ENCODE measurements around the gene PPEF2. TPM values are rescaled to one million over a fixed set of nuclear protein-coding genes. Genes with fewer than 3 reads are reported as not detected.

Gene PPEF2
- total RNA-seq, 1 donor: not detected

DNA sequence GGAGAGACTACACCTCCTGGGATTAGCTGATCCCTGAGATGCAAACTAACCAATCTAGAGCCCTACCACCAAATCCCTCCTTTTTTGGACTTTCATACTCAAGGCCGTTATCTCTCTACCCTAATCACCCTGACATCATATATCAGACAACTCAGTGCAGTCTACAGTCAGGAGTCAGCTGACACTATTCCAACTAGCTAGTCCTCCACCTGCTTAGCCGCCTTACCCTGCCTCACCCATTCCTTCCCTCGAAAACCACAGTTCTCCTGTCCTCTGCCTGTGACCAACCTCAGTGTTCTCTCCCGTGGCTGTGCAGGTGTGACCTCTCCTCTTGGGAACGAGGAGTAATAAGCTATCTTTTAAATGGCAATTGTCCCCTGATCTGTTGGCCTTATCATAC, 1.8 kb upstream of the PPEF2 start:
- TF ChIP-seq, protein P1, sequence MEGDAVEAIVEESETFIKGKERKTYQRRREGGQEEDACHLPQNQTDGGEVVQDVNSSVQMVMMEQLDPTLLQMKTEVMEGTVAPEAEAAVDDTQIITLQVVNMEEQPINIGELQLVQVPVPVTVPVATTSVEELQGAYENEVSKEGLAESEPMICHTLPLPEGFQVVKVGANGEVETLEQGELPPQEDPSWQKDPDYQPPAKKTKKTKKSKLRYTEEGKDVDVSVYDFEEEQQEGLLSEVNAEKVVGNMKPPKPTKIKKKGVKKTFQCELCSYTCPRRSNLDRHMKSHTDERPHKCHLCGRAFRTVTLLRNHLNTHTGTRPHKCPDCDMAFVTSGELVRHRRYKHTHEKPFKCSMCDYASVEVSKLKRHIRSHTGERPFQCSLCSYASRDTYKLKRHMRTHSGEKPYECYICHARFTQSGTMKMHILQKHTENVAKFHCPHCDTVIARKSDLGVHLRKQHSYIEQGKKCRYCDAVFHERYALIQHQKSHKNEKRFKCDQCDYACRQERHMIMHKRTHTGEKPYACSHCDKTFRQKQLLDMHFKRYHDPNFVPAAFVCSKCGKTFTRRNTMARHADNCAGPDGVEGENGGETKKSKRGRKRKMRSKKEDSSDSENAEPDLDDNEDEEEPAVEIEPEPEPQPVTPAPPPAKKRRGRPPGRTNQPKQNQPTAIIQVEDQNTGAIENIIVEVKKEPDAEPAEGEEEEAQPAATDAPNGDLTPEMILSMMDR (IDR thresholded peaks at IDR 0.05; ENCODE audit: insufficient read depth, low read length): no peak
- no peak overlapping the region for H3K4me3 ChIP-seq (ENCODE audit: low read depth, low read length)
- no peak for DNase-seq (ENCODE audit: low read depth)

DNA sequence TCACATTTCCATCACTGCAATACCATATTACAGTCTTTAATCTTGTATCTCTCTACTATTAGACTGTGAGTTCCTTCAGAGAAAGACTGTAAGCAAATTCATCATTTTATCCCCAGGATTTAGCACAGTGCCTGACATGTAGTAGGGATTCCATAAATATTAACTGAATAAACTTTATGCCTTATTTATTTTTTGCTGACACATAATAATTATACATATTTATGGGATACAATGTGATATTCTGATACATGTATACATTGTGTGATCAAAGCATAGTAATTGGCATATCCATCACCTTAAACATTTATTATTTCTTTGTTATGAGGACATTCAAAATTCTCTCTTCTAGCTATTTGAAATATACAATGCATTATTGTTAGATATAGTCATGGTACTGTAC, 3.7 kb downstream of the PPEF2 start:
- no peak overlapping the region for H3K4me3 ChIP-seq (ENCODE audit: low read depth, low read length)
- DNase-seq (ENCODE audit: low read depth): no peak
- TF ChIP-seq, protein P1 (IDR thresholded peaks at IDR 0.05; ENCODE audit: insufficient read depth, low read length): no peak

DNA sequence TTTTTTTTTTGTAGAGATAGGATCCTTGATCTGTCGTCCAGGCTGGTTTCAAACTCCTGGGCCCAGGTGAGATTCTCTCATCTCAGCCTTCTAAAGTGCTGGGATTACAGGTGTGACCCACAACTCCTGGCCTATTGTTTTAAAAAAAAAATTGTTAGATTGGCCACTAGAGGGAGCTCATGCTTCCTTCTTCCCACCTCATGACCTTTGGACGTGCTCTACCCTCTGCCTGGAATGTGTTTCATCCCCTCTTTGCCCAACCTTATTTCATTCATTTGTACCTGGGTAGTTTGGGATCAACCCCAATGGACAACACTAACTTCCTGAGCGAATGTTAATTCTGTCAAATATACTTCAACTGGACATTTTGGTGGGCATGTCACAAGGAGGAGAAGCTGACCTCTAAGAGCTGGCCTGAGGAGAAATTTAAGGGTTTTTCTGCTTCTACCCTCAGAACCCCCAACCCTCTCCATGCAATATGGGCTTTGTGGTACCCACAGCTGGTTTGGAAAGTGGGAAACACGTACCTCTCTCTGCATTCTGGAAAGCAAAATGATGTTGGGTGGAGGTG, 6.4 kb downstream of the PPEF2 start:
- DNase-seq (ENCODE audit: low read depth): peak; percentile 43
- no peak overlapping the region for H3K4me3 ChIP-seq (ENCODE audit: low read depth, low read length)
- TF ChIP-seq, protein P1 (IDR thresholded peaks at IDR 0.05; ENCODE audit: insufficient read depth, low read length): peak; percentile 53

DNA sequence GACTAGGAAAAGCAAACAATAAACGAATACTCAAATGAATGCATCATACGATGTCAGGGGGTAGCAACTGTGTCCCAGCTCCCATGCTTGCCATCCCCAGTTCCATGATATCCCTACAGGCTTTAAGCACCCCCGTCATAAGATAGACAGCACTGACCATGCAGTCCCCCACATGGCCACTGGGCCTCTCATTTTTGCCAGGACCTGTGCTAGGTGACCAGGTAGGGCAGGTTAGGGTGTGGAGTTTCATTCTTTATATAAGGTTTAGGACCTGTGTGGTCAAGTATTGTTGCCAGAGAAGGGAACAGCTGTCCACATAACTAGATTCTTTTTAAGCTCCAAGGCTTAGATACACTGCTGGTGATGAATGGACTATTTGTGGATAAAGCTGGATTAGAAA, 9.7 kb downstream of the PPEF2 start:
- DNase-seq (ENCODE audit: low read depth): no peak

DNA sequence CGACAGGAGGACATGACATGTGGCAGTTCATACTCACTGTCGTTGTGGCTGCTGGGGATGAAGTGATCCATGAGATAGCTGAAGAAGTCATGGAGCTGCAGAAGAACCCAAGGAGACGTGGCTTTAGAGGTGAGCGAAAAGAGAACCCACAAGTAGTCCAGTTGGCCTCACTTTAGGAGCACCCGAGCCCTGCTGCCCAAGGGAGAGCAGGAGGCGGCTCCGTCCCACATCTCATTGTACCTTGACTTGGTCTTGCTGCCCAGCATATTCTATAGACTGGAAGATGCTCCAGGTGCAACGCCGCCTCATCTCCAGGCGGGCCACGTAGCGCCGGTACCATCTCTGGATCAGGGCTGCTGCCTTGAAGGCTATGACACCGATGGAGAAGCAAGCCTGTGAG, 10.6 kb downstream of the PPEF2 start:
- TF ChIP-seq, protein P1 (IDR thresholded peaks at IDR 0.05; ENCODE audit: insufficient read depth, low read length): no peak
- DNase-seq (ENCODE audit: low read depth): no peak
- no peak overlapping the region for H3K4me3 ChIP-seq (ENCODE audit: low read depth, low read length)

More for the DNA sequence above, 9.7 kb downstream of the PPEF2 start:
- no peak overlapping the region for H3K4me3 ChIP-seq (ENCODE audit: low read depth, low read length)
- TF ChIP-seq, protein P1 (IDR thresholded peaks at IDR 0.05; ENCODE audit: insufficient read depth, low read length): peak; percentile 13

DNA sequence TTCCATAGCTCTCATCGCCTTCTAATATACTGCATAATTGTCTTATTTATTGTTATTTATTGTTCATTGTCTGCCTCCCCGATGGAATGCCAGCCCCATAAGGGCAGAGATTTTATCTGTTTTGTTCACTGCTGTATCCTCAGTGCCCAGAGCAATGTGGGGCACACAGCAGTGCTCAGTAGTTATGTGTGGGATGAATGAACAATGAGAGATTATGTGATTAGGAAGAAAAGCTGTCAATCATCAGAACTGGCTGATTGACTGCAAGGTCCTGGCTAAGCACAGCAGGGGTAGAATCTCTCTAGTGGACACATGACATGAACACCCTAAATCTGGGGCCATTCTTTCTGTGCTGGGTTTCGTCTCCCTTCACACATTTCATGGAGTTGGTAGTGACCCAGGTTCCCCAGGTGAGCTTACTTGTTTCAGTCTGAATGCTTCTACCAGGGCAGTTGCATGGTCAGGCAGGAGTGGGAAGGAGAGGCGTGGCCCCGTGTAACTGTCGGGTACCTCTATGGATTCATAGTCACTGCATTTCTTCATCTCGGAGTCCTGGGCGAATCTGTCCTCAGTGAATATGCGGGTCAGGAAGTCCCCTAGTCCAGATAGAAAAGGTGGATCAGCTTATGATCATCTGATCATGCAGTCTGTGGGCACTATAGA, 12.6 kb downstream of the PPEF2 start:
- TF ChIP-seq, protein P1 (IDR thresholded peaks at IDR 0.05; ENCODE audit: insufficient read depth, low read length): no peak
- no peak for DNase-seq (ENCODE audit: low read depth)

More for the DNA sequence above, 12.6 kb downstream of the PPEF2 start:
- no peak overlapping the region for H3K4me3 ChIP-seq (ENCODE audit: low read depth, low read length)
